Measurements from ENCODE around the gene SPOCD1. TPM values are rescaled to one million over a fixed set of nuclear protein-coding genes. Genes with fewer than 3 reads are reported as not detected.

SPOCD1 gene
- total RNA-seq, 2 donors from 2014 or later = 0.43 TPM; not detected in 1

GRCh38 chr1:31749785-31750735, 65.8 kb downstream of the SPOCD1 start:
- no peak for DNase-seq (ENCODE audit: low spot score)
- H3K4me3 ChIP-seq = no peak overlapping the region
- H3K27me3 ChIP-seq = no peaks in the 10 kb centered on the region
- no peaks in the 10 kb centered on the region for H3K36me3 ChIP-seq
- H3K4me1 ChIP-seq = peaks cover 0 to 87% of the 10 kb centered on the region in 2 donors
- peak overlapping the region in 1 of 2 donors; percentile 31 for H3K27ac ChIP-seq
- TF ChIP-seq CTCF (IDR thresholded peaks at IDR 0.05) = no peak
- no peaks in the 10 kb centered on the region for H3K9me3 ChIP-seq

GRCh38 chr1:31748365-31748764, 67.5 kb downstream of the SPOCD1 start:
- Histone ChIP-seq H3K27me3 (no peaks in the 10 kb centered on the region), H3K4me1 (peaks cover 0 to 76% of the 10 kb centered on the region in 2 donors), H3K9me3 (no peaks in the 10 kb centered on the region), H3K4me3 (no peak overlapping the region), H3K36me3 (no peaks in the 10 kb centered on the region), H3K27ac (peak overlapping the region; percentile 40 to 50)
- DNase-seq (ENCODE audit: low spot score) = no peak
- no peak for TF ChIP-seq CTCF (IDR thresholded peaks at IDR 0.05)

GRCh38 chr1:31747304-31747703, 68.5 kb downstream of the SPOCD1 start:
- H3K4me3 ChIP-seq = no peak overlapping the region
- no peaks in the 10 kb centered on the region for H3K27me3 ChIP-seq
- no peak for DNase-seq (ENCODE audit: low spot score)
- no peaks in the 10 kb centered on the region for H3K36me3 ChIP-seq
- TF ChIP-seq CTCF (IDR thresholded peaks at IDR 0.05) = no peak
- no peaks in the 10 kb centered on the region for H3K9me3 ChIP-seq
- peak overlapping the region; percentile 42 to 53 for H3K27ac ChIP-seq
- H3K4me1 ChIP-seq = peaks cover 0 to 65% of the 10 kb centered on the region in 2 donors

- Histone ChIP-seq H3K36me3 (no peaks in the 10 kb centered on the region), H3K27ac (peak overlapping the region; percentile 46 to 53), H3K4me1 (peaks cover 0 to 60% of the 10 kb centered on the region in 2 donors), H3K9me3 (no peaks in the 10 kb centered on the region), H3K27me3 (no peaks in the 10 kb centered on the region), H3K4me3 (no peak overlapping the region)
- DNase-seq (ENCODE audit: low spot score) = no peak
- TF ChIP-seq CTCF (IDR thresholded peaks at IDR 0.05) = no peak
Observed at GRCh38 chr1:31746687-31747086, 69.1 kb downstream of the SPOCD1 start.

DNA sequence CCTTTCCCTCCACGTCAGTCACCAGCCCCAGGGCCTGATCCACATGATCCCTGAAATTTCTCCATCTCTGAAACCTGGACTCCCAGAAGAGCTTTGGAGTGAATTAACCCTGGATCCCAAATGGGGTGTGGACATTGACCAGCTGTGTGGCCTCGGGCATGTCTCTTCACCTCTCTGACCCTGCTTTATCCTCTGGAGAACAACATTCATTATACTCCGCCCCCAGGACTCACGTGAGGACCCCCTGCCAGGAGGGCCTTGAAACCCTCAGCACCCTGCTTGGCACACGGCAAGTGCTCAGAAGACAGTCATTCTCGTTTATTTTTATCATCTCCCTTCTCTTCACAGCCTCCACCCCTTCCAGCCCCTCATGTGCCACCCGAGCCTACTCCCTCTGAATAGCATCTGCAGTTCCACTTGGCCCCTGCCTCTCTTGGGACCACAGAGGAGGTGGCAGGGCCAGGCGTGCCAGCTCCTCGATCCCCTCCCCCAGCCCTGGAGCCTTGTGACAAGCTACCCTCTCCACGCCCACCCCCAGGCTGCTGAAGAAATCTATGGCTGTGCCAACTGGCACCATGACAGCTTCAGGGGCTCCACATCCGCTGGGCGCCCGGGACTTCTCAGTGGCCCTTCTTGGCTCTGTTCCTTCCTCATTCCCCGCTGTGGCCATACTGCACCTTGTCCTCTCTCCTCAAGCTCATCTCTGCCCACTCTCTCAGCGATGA, 69.7 kb downstream of the SPOCD1 start:
- Histone ChIP-seq H3K4me1 (peaks cover 0 to 55% of the 10 kb centered on the region in 2 donors), H3K36me3 (no peaks in the 10 kb centered on the region), H3K4me3 (no peak overlapping the region), H3K9me3 (no peaks in the 10 kb centered on the region), H3K27ac (peak overlapping the region; percentile 46 to 53), H3K27me3 (no peaks in the 10 kb centered on the region)
- no peak for TF ChIP-seq CTCF (IDR thresholded peaks at IDR 0.05)
- DNase-seq (ENCODE audit: low spot score) = no peak

Data from right atrium auricular region (tissue), 2 donors.